IMR-90 (cell line): ENCODE measurements around the gene RPS3. TPM values are rescaled to one million over a fixed set of nuclear protein-coding genes. Genes with fewer than 3 reads are reported as not detected.

Experiments used
- ATAC-seq: fragments of 200-7000 bp; cut with Tn5 transposase; 2 replicates; pipeline ENCODE4 v1.9.1; 2020; ENCODE audit warnings: low read depth, mild to moderate bottlenecking, moderate library complexity
- BruUV-seq: library from RNA; stranded (reverse); fragments of 400-500 nt; replicated peaks from 2 replicates; lab custom pipeline; 2021; lab: Mats Ljungman, UMichigan
- CTCF ChIA-PET: fragments of 300-600 bp; formaldehyde crosslinking; extraction: SDS; loops from one replicate; lab custom pipeline; 2021; ENCODE audit warnings: antibody characterized with exemption; lab: Yijun Ruan, JAX
- POLR2A ChIA-PET: fragments of 300-600 bp; sonication (Branson Sonifier 250); formaldehyde crosslinking; loops from one replicate; lab custom pipeline; 2022; ENCODE audit warnings: antibody characterized with exemption; ENCODE audit not compliant: unreplicated experiment; lab: Charles Lee
- DNase-seq: peaks from one replicate; pipeline ENCODE4 v3.0.0; 2013
- H2AFZ ChIP-seq: replicated peaks from 2 replicates; pipeline ENCODE3; 2013; ENCODE audit warnings: low read length, mild to moderate bottlenecking; ENCODE audit not compliant: poor library complexity
- H2AK5ac ChIP-seq: 2 replicates; pipeline ENCODE4 v1.6.1; 2013; ENCODE audit warnings: low read depth, low read length, inconsistent platforms
- H2AK9ac ChIP-seq: replicated peaks from 2 replicates; pipeline ENCODE3; 2013; ENCODE audit warnings: mild to moderate bottlenecking, low read depth, low read length, moderate library complexity; ENCODE audit not compliant: poor library complexity
- H2BK120ac ChIP-seq: 2 replicates; pipeline ENCODE4 v1.6.1; 2013; ENCODE audit warnings: low read depth, low read length, inconsistent platforms
- H2BK15ac ChIP-seq: 3 replicates; pipeline ENCODE4 v1.6.1; 2013; ENCODE audit warnings: low read depth, low read length, inconsistent platforms
- H2BK20ac ChIP-seq: 2 replicates; pipeline ENCODE4 v1.6.1; 2013; ENCODE audit warnings: low read depth, mild to moderate bottlenecking, inconsistent platforms, low read length, moderate library complexity
- H2BK5ac ChIP-seq: 2 replicates; pipeline ENCODE4 v1.6.1; 2013; ENCODE audit warnings: mild to moderate bottlenecking, low read depth, low read length, inconsistent platforms; ENCODE audit not compliant: poor library complexity, severe bottlenecking
- H3K14ac ChIP-seq: replicated peaks from 2 replicates; pipeline ENCODE4 v1.6.1; 2013; ENCODE audit warnings: low read depth, low read length, inconsistent platforms
- H3K18ac ChIP-seq: 2 replicates; pipeline ENCODE4 v1.6.1; 2013; ENCODE audit warnings: low read depth, low read length, control low read depth
- H3K23ac ChIP-seq: 2 replicates; pipeline ENCODE4 v1.6.1; 2013; ENCODE audit warnings: low read depth, low read length, inconsistent platforms
- H3K27ac ChIP-seq: 2 replicates; pipeline ENCODE4 v1.5.1; 2013; ENCODE audit warnings: mild to moderate bottlenecking, control low read depth, low read length; ENCODE audit not compliant: insufficient read depth
- H3K27me3 ChIP-seq: 2 replicates; pipeline ENCODE4 v1.6.1; 2013; ENCODE audit warnings: low read length; ENCODE audit not compliant: control insufficient read depth, insufficient read depth
- H3K36me3 ChIP-seq: 2 replicates; pipeline ENCODE4 v1.6.1; 2013; ENCODE audit warnings: low read length, mixed read lengths; ENCODE audit not compliant: control insufficient read depth, insufficient read depth
- H3K4ac ChIP-seq: 2 replicates; pipeline ENCODE4 v1.6.1; 2013; ENCODE audit warnings: low read depth, low read length, inconsistent platforms
- H3K4me1 ChIP-seq: 2 replicates; pipeline ENCODE4 v1.6.1; 2013; ENCODE audit warnings: low read length, mixed read lengths; ENCODE audit not compliant: control insufficient read depth, insufficient read depth
- H3K4me2 ChIP-seq: 2 replicates; pipeline ENCODE4 v1.6.1; 2013; ENCODE audit warnings: low read depth, mild to moderate bottlenecking, control low read depth, low read length, moderate library complexity
- H3K4me3 ChIP-seq: 2 replicates; pipeline ENCODE4 v1.5.1; 2013; ENCODE audit warnings: low read depth, mild to moderate bottlenecking, control low read depth, low read length, moderate library complexity; ENCODE audit not compliant: insufficient read depth
- H3K56ac ChIP-seq: 2 replicates; pipeline ENCODE4 v1.6.1; 2013; ENCODE audit warnings: low read length, inconsistent platforms; ENCODE audit not compliant: insufficient read depth; ENCODE audit errors: extremely low read depth
- H3K79me1 ChIP-seq, 2 experiments: 2 replicates each; pipeline ENCODE4 v1.6.1; 2013; ENCODE audit warnings: low read length in 2 of 2, inconsistent platforms in 1 of 2, low read depth in 1 of 2
- H3K9ac ChIP-seq: 2 replicates; pipeline ENCODE4 v1.6.1; 2013; ENCODE audit warnings: low read depth, low read length, control low read depth
- H3K9me1 ChIP-seq: 2 replicates; pipeline ENCODE4 v1.6.1; 2013; ENCODE audit warnings: low read length, inconsistent platforms; ENCODE audit not compliant: insufficient read depth
- H3K9me3 ChIP-seq: 2 replicates; pipeline ENCODE4 v1.6.1; 2013; ENCODE audit warnings: low read length; ENCODE audit not compliant: control insufficient read depth, insufficient read depth
- H4K20me1 ChIP-seq: 2 replicates; pipeline ENCODE4 v1.6.1; 2013; ENCODE audit warnings: low read length, inconsistent platforms; ENCODE audit not compliant: insufficient read depth
- H4K5ac ChIP-seq: 2 replicates; pipeline ENCODE4 v1.6.1; 2013; ENCODE audit warnings: mild to moderate bottlenecking, low read depth, low read length, control low read depth
- H4K8ac ChIP-seq, 2 experiments: 2 replicates each; pipeline ENCODE4 v1.6.1; 2013; ENCODE audit warnings: low read depth in 2 of 2, low read length in 2 of 2, control low read depth in 1 of 2, inconsistent platforms in 1 of 2
- H4K91ac ChIP-seq: 2 replicates; pipeline ENCODE4 v1.6.1; 2013; ENCODE audit warnings: low read depth, low read length, inconsistent platforms; ENCODE audit not compliant: insufficient read depth
- BHLHE40 ChIP-seq: fragments of 150-350 bp; IDR thresholded peaks from 2 replicates; pipeline ENCODE4 v1.6.1; 2016; ENCODE audit warnings: mild to moderate bottlenecking, low read depth, low read length
- CEBPB ChIP-seq: IDR thresholded peaks from 2 replicates; pipeline ENCODE4 v1.6.1; 2012; ENCODE audit warnings: low read depth, low read length, improper control_type of control experiment
- CHD1 ChIP-seq: IDR thresholded peaks from 2 replicates; pipeline ENCODE4 v1.6.1; 2012; ENCODE audit warnings: low read depth, low read length, improper control_type of control experiment
- CTCF ChIP-seq: conservative IDR thresholded peaks from 2 replicates; pipeline ENCODE4 v1.5.1; 2012; ENCODE audit warnings: mild to moderate bottlenecking, low read depth, low read length, improper control_type of control experiment
- ELK1 ChIP-seq: fragments of 150-350 bp; IDR thresholded peaks from 2 replicates; pipeline ENCODE4 v1.6.1; 2016; ENCODE audit warnings: low read depth, mild to moderate bottlenecking, low read length, moderate library complexity, borderline replicate concordance
- FOS ChIP-seq: fragments of 150-350 bp; IDR thresholded peaks from 2 replicates; pipeline ENCODE4 v1.6.1; 2016; ENCODE audit warnings: low read depth, low read length
- MAFK ChIP-seq: IDR thresholded peaks from 2 replicates; pipeline ENCODE4 v1.6.1; 2012; ENCODE audit warnings: low read depth, low read length, improper control_type of control experiment
- MAZ ChIP-seq: IDR thresholded peaks from 2 replicates; pipeline ENCODE4 v1.6.1; 2012; ENCODE audit warnings: low read depth, mild to moderate bottlenecking, low read length, improper control_type of control experiment, moderate library complexity, borderline replicate concordance
- MXI1 ChIP-seq: IDR thresholded peaks from 2 replicates; pipeline ENCODE4 v1.6.1; 2012; ENCODE audit warnings: low read depth, mild to moderate bottlenecking, low read length, moderate library complexity, borderline replicate concordance
- NFE2L2 ChIP-seq: fragments of 150-350 bp; IDR thresholded peaks from 2 replicates; pipeline ENCODE4 v1.6.1; 2016; ENCODE audit warnings: low read depth, mild to moderate bottlenecking, low read length
- POLR2A ChIP-seq: IDR thresholded peaks from 2 replicates; pipeline ENCODE4 v1.6.1; 2012; ENCODE audit warnings: mild to moderate bottlenecking, low read depth, low read length
- RAD21 ChIP-seq: IDR thresholded peaks from 2 replicates; pipeline ENCODE4 v1.6.1; 2012; ENCODE audit warnings: low read length, improper control_type of control experiment
- RCOR1 ChIP-seq: IDR thresholded peaks from 2 replicates; pipeline ENCODE4 v1.6.1; 2012; ENCODE audit warnings: mild to moderate bottlenecking, low read length, improper control_type of control experiment; ENCODE audit not compliant: insufficient replicate concordance
- RFX5 ChIP-seq: IDR thresholded peaks from 2 replicates; pipeline ENCODE4 v1.8.0; 2012; ENCODE audit warnings: low read depth, mild to moderate bottlenecking, low read length, moderate library complexity
- SMC3 ChIP-seq: fragments of 150-350 bp; IDR thresholded peaks from 2 replicates; pipeline ENCODE4 v1.6.1; 2016; ENCODE audit warnings: low read depth, mild to moderate bottlenecking, antibody characterized with exemption, low read length, moderate library complexity
- USF2 ChIP-seq: fragments of 150-350 bp; IDR thresholded peaks from 2 replicates; pipeline ENCODE4 v1.6.1; 2017; ENCODE audit warnings: mild to moderate bottlenecking, antibody characterized with exemption, low read length, low read depth
- WGBS, 2 experiments: methylation state at CpG; one replicate each; pipeline versions ENCODE4 v1.1.5 to v1.1.7; 2013; ENCODE audit warnings: missing lambda C conversion rate in 2 of 2; ENCODE audit not compliant: insufficient read length in 1 of 2; ENCODE audit errors: extremely low coverage in 2 of 2; 5-methylcytosine and 5-hydroxymethylcytosine counted together
- dilution Hi-C: fragments of 300-500 bp; cut with HindIII; formaldehyde crosslinking; loops from one replicate; pipeline ENCODE4 v1.14.3; 2018; ENCODE audit warnings: low sequenced_read_pairs; ENCODE audit not compliant: unreplicated experiment
- in situ Hi-C: fragments of 300-500 bp; cut with MboI; formaldehyde crosslinking; loops from 3 replicates; pipeline ENCODE4 v1.14.3; 2019; ENCODE audit warnings: low sequenced_read_pairs, inconsistent platforms, mixed read lengths
- intact Hi-C: fragments of 100-400 bp; cut with micrococcal nuclease; formaldehyde crosslinking; loops from 2 replicates; pipeline ENCODE4 v1.10.0; 2022
- polyA plus RNA-seq, 3 experiments: library from polyadenylated mRNA; depleted of rRNA; stranded (reverse); fragments of >200 nt; gene quantifications; 2 replicates each; pipeline ENCODE4 v1.2.3, GENCODE V29; 2012; ENCODE audit warnings: low replicate concordance in 1 of 3
- total RNA-seq: library from RNA; depleted of rRNA; stranded (reverse); fragments of >200 nt; gene quantifications from 2 replicates; pipeline ENCODE4 v1.2.3, GENCODE V29; 2012

RPS3 gene
- total and polyA plus RNA-seq, 2 of the 4 experiments (the other 2 are of a cell fraction), result 2,360 to 2,477 TPM

GRCh38 chr11:75389925-75390324, 9.4 kb upstream of the RPS3 start:
- H3K79me1 ChIP-seq, result no peaks in the 10 kb centered on the region
- intact Hi-C loops, result loop anchor here (5.0 kb wide), 1 partner anchor 477 kb away; no protein-coding TSS in a partner anchor
- CTCF ChIA-PET, result interaction anchor here (1.0 to 2.2 kb wide), 3 partner anchors 9 to 18 kb away, joined by 3 to 7 read pairs (median 3); no protein-coding TSS in a partner anchor

More at GRCh38 chr11:75389925-75390324, 9.4 kb upstream of the RPS3 start:
- Histone ChIP-seq H2BK120ac (no peak overlapping the region), H2BK15ac (no peak overlapping the region), H2BK5ac (no peak overlapping the region), H3K4me3 (no peak overlapping the region), H3K18ac (no peak overlapping the region), H3K14ac (no peak overlapping the region), H4K91ac (no peak overlapping the region), H3K4me2 (no peak overlapping the region), H2AK5ac (no peak overlapping the region), H3K56ac (no peak overlapping the region), H3K4ac (no peak overlapping the region), H2AK9ac (no peak overlapping the region), H2BK20ac (no peak overlapping the region), H2AFZ (no peak overlapping the region), H3K36me3 (no peaks in the 10 kb centered on the region), H3K27me3 (peaks cover 6% of the 10 kb centered on the region), H4K5ac (no peak overlapping the region), H4K8ac (no peak overlapping the region), H3K9me3 (no peaks in the 10 kb centered on the region), H3K4me1 (peaks cover 4% of the 10 kb centered on the region), H3K9me1 (no peaks in the 10 kb centered on the region), H3K9ac (no peak overlapping the region), H3K27ac (no peak overlapping the region), H3K23ac (no peak overlapping the region), H4K20me1 (no peaks in the 10 kb centered on the region)
- no CpG with 5 or more reads among the region's 7 CpGs for WGBS, 2 experiments
- TF ChIP-seq POLR2A (no peak), FOS (no peak), ELK1 (no peak), MAFK (no peak), MAZ (no peak), RAD21 (no peak), RFX5 (no peak), RCOR1 (no peak), CEBPB (no peak), CHD1 (no peak), SMC3 (no peak), NFE2L2 (no peak), BHLHE40 (no peak), MXI1 (no peak), CTCF (no peak), USF2 (no peak)
- BruUV-seq, result no TSS peak
- in situ Hi-C loops, result no loop called here
- POLR2A ChIA-PET, result interaction anchor here (1.2 kb wide), 1 partner anchor 176 kb away, joined by 9 read pairs; no protein-coding TSS in a partner anchor
- DNase-seq, result no peak
- dilution Hi-C loops, result no loop called here
- ATAC-seq, result no peak
